GM21390 (cell line): ENCODE measurements around the gene EIF2D.
"Not testable (repeated sequence)": the region's sequence is repeated elsewhere in the genome, so short reads cannot be mapped to it uniquely, and the experiment has no call there.

Source experiments
- ATAC-seq: cut with Tn5 transposase; IDR thresholded peaks from one replicate; pipeline ENCODE4 v1.9.1; 2021; ENCODE audit not compliant: unreplicated experiment

Gene EIF2D, protein sequence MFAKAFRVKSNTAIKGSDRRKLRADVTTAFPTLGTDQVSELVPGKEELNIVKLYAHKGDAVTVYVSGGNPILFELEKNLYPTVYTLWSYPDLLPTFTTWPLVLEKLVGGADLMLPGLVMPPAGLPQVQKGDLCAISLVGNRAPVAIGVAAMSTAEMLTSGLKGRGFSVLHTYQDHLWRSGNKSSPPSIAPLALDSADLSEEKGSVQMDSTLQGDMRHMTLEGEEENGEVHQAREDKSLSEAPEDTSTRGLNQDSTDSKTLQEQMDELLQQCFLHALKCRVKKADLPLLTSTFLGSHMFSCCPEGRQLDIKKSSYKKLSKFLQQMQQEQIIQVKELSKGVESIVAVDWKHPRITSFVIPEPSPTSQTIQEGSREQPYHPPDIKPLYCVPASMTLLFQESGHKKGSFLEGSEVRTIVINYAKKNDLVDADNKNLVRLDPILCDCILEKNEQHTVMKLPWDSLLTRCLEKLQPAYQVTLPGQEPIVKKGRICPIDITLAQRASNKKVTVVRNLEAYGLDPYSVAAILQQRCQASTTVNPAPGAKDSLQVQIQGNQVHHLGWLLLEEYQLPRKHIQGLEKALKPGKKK

DNA sequence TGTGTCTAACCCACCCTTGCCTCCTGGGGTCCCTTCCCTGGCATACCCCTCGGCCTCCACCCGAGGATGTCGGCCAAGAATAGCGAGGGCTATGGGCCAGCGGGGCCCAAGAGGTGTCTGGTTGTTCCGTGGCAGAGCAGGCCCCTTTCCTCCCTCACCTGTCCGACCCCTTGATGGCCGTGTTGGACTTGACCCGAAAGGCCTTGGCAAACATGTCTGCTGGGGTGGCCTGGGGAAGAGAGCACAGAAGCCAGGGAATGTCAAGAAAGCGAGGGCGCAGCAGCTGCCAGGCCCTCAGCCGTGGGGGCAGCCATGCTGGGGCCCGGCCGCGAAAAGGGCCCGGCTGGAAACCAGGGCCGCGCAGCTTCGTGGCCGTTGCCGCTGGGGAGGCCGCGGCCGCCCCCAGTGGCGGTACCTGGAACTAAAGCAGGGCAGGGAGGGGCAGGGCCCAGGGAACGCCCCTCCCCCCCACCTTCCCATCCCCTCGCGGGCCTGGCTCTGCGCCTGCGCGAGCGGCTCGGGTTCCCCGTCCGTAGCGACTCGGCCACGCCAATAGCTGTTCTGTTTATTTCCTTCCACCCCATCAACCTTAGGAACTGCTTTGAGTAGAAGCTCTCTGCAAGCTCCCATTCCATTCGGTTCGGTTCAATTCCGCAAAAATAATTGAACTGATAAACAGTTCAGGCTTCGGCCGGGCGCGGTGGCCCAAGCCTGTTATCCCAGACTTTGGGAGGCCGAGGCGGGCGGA lies at the start of gene EIF2D:
TSS of gene EIF2D (minus strand) at position 337 of the 748 bp plus-strand sequence. CDS start at position 214, 123 bp downstream.
- peak; percentile 87 for ATAC-seq

DNA sequence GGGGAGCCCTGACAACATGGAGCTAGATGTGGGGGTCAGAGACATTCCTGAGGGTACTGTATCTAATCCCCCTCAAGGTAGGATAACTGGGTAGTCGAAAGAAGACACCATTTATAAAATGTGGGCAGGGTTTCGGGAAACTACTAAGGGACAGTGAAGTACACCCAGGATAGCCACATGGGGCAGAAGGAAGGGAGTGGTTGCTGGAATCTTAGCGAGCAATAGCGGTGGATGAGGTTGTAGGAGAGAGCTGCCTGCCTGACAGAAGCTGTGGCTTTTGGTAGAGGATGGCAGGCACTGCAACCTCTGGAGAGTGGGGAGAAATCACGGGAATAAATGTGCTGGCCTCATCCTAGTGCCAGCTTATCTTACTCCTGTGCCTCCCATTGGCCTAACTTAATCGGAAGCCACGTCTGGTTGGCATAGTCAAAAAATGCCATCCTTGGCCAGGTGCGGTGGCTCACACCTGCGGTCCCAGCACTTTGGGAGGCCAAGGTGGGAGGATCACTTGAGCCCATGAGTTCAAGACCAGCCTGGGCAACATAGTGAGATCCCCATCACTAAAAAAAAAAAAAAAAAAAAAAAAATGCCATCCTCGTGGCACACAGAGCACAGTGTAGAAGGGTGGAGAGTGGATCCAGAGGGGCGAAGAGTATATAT lies 49.0 kb upstream of the EIF2D start:
- no peak for ATAC-seq

DNA sequence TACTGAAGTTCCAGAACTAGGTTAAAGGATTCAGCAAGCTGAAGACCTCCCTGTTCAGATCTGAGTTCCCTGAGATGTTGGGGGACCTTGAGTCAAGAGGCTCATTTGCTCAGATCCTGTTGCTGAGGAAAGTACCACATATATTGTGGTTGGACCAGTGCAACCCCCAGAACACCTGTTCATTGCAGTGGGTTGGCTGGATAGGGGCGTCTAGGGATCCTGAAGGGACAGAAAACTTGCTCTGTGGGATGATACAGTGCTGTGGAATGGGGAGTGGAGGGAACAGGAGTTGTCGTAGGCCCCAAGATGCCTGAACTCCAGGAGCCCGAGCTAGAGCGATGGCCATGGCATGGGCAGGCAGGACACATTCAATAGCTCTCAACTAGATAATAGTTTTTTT lies 47.9 kb upstream of the EIF2D start:
- ATAC-seq: no peak

DNA sequence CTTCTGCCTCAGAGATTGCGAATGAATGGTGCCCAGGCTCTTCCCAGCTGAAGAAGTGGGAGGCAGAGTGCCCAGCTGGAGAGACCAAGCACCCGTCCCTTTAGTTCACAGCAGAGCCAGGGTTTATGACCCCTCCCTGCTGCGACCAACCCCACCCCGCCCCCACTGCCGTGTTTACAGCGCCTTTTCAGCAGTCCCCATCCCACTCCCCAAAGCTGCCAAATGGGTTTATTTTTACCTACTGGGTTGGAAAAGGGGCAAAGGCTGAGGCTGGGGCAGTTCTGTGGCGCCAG lies 46.7 kb upstream of the EIF2D start:
- ATAC-seq: no peak

DNA sequence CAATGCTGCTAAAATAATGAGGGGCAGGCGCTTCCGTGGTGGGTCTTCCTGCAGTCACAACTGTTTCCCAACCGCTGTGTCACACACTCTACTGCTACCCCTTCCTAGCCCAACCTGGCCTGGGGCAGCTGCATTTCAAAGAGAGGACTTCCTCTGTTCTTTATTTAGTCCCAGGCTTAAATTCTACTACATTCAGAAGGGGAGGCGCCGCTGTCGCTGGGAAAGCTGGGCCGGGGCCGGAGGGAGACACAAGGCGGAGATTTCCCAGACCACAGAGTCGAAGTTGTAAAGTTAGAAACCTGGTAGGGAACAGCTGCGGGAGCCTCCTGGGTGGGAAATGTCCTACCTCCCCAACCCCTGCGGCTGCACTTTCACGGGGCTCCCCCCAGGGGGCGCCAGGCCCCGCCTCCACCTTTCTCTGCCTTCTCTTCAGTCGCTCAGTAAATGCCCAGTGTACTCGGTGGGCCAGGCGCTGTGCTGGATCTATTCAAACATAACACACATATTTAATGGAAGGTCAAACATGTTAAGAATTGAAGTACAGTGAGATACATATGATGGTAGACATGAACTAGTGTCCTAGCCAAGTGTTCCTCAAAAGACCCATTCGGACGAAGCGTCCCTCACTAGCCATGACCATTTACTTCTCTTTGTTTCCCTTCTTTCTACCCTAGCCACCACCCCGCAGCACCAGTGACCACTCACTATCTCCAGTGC lies 46.2 kb upstream of the EIF2D start:
- ATAC-seq: no peak

DNA sequence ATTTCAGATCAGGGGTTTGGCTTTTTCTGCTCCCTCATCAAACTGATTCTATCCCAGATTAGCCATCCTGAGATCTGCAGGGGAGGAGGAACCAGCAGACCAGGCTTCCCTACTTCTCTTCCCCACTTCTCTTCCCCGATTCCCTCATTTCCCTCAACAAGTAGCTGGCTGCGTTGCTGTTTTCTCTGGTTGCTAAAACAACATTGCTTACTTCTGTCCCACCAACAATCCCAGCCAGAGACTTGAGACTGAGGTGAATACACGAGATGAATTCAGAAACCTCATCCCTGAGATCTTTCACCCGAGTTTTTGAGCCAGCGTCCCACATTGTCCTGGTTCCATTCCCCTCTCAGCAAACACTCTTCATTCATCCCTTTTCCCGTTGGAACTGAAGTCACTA lies 45.5 kb upstream of the EIF2D start:
- ATAC-seq: no peak

DNA sequence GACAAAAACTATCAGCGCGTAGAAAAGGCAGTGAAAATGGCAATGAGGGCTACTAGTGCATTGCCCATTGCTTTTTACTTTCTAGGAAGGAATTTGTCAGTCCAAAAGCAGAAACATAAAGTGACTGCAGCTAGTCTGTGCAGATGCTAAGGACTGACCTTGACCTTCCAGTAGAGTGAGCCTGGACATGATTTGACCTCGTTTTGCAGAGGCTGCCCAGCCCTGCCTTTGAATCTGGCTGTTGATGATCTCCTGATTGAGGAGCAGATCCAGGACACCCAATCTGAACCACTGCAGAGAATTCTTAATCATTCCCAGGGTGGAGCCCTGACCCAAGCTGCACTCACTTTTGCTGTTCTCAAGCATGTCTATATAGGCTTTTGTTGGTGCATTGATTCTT lies 44.7 kb upstream of the EIF2D start:
- no peak for ATAC-seq

DNA sequence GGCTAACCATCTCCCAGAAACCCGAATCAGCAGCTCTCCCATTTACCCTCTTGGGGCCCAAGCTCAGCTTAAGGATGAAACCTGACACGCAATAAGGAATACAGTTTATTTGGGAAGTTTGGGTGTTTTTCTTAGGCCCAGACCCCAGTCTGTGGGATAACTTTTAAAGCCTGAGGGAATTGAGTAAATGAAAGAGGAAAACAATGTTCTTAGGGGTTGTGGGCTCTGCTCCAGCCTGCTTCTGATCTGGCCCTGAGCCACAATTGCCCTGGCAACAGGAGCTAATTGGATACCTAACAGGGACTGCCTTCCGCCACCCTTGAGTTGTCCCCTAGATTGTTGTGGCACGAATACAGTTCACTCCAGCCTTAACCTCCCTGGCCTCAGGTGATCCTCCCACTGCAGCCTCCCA lies 43.2 kb upstream of the EIF2D start:
- ATAC-seq: no peak

DNA sequence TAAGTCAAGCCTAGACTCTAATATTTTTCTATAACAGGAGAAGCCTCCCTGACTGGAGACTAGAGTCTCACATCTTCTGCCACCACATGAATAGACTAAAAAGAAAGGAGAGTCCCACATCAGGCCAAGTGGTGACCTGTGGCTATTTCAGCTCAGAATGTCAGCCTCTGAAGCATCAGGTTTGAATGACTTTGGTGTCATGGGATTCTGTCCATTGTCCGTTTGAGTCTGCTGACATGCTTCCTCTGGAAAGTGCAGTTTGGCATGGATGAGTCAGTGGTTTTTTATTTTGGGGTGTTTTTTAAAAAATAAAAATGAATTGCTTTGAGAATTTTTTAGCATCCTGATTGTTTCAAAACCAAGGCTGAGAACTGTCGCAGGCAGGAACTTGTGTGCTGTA lies 42.6 kb upstream of the EIF2D start:
- ATAC-seq: no peak

DNA sequence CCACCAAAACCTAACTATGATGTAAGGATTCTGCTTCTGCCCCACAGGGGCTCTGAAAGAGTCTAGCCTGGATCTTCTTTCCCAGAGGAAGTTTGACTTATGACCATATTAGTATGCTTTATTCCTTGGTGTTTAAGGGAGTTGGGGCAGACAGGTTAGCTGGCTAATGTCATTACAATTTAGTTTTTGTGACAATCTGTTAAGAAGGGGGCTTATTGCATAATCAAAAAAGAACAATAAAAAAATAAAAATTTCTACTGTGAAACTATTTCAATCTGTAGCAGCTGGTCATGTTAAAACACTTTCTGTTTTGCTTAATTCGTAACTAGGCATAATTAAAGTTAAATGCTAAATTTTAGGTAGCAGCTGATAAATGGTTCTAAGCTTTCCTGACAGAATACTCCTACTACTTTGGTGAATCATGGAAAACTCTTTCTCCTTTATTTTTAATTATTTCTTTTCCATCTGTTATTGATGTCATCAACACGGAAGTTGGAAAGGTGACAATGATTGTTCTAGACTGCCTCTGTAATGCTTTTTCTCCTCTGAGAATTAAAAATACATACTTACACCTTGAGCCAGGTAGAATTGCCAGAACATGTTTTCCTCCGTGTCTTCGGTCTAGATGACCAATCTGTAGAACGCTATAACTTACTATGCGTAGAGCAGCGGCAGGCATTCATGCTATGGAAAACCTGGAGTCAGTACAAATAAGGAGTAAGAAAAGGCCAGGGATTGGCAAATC lies 41.6 kb upstream of the EIF2D start:
- ATAC-seq: no peak

DNA sequence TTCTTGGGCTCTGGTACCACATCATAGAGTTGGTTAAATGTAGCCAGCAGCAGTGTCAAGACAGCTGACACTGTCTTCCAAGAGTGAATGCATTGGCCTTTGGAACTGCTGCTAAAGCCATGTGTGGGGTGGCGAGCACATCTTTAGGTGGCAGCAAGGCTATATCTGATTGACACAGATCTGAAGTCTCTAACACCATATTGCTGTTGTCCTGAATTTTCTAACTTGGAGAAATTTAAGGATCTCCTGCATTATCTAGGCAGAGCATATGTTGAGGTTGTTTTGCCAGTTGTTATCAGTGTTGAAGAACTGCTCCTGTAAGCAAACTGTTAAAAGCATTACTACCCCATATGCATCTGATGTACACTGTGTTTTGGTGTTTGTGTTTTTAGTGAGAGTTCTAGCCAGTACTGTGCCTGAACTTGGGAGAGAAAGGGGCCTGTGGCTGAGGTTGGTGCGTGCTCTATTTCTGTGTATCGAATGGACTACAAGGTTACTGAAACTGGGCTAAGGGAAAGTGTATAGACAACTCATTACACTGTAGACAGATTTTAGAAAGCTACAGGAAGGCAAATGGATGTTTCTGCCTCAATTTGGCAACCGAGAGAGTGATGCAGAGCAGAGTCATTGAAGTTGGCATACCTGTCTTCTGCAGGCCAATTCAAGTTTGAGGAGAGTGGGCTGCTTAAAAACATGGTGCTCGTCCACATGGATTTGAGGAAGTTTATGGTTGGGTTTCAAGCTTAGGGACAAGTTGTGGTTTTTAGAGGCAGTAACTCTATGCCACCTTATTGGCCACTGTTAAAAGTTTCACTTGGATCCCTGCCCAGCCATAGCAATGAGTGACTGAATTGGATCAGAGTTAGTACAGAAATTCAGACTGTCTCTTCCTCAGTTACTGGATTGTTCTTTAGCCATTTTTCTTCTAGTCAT lies 40.0 kb upstream of the EIF2D start:
- ATAC-seq: no peak

DNA sequence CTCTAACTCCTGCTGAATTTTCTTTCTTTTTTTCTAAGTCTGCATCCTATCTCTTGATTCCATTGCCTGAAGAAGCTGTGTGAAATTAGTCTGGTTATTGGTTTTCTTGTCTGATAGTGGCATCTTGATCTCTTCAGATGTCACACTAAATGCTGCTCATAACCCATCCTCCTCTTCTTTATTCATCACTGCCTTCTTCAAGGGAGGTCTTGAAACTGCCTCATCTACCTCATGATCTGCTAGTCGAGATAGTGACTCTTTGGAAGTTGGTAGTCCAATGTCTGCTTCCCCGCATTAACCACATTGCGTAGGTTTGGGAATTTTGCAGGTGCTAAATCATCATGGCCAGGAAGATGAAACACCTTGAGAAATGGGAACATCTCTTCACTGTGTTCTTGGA lies 38.7 kb upstream of the EIF2D start:
- no peak for ATAC-seq

DNA sequence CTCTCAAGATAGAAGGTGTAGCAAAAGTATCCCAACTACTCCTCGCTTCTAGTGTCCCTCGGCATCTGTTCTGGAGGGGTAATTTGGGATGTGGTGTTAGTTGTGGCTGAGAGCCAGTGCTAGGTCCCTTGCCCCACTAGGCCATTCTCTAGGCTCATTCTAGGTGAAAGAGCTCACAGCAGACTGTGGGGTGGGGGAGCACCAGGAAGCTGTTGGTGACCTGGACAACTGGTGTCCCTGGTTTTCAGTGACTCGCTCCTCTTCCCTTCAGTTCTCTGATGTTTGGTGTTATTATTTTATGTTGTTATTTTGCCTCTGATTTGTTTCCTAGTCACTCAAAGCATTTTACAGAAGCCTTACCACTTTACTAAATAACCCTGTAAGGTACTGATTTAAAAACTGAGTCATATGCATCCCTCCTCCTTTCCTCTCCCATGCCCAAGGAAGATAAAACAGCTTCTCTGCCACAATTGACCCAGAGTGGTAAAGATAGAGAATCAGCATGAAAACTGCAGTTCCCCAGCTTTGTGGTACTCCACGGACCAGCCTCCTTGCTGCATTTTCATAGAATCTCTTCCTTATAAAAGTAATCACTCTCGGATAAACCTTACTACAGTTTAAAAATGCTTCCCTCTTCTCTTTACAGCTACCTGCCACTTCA lies 37.1 kb upstream of the EIF2D start:
- ATAC-seq: no peak

DNA sequence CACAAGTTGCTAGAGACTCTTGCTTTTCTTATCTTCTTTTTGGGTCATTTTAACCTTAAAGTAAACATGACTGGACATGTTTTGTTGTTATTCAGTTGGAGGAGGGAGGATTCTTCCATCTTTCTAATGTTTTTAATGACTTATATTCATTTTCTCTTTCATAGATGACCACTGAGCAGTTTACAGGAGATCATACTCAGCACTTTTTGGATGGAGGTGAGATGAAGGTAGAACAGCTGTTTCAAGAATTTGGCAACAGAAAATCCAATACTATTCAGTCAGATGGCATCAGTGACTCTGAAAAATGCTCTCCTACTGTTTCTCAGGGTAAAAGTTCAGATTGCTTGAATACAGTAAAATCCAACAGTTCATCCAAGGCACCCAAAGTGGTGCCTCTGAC lies 35.0 kb upstream of the EIF2D start:
- ATAC-seq: no peak

DNA sequence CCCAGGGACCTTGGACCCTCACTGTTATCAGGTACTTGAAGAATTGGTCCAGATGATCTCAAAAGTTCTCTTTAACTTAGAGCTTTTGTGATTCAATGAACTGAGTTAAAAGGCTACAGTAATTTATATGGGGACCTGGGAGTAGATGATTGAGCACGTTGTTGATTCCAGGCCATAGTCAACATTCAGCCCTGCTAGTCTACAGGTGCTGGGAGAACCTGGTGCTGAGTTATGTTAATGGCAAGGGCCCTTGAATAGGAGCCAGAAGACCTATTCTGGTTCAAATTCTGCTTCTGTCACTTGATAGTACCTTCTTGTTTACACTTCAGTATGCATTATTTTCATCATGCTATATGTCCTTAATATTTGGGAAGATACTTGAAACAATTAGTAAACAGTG lies 34.2 kb upstream of the EIF2D start:
- ATAC-seq: no peak

DNA sequence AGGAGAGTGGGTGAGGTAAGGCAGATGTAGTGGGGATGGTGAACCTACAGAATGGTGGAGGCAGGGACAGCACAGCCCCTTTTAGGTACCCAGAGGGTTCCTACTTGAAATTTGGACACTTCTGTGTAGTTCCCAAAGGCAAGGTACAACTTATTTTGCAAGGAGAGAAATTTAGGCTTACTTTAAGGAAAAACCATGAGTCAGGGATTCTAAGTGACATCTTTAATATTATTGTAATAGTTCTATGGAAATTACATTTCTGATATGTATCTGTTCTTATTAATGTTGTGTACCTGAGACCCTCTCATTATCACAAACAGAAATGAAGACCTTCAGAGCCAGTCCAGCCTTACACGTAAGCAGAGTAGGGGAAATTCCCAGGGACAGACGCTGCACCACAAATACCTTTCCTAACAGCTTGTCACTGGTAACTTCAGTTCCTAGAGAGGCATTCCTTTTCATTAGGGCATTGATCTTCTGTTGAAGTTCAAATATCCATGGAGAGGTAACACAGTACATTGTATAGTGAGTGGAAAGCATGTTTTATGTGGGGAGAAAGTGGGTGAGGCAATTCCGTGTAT lies 30.9 kb upstream of the EIF2D start:
- no peak for ATAC-seq

DNA sequence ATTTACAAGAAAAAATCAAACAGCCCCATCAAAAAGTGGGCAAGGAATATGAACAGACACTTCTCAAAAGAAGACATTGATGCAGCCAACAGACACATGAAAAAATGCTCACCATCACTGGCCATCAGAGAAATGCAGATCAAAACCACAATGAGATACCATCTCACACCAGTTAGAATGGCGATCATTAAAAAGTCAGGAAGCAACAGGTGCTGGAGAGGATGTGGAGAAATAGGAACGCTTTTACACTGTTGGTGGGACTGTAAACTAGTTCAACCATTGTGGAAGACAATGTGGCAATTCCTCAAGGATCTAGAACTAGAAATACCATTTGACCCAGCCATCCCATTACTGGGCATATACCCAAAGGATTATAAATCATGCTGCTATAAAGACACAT lies 29.8 kb upstream of the EIF2D start:
- not testable (repeated sequence) for ATAC-seq

DNA sequence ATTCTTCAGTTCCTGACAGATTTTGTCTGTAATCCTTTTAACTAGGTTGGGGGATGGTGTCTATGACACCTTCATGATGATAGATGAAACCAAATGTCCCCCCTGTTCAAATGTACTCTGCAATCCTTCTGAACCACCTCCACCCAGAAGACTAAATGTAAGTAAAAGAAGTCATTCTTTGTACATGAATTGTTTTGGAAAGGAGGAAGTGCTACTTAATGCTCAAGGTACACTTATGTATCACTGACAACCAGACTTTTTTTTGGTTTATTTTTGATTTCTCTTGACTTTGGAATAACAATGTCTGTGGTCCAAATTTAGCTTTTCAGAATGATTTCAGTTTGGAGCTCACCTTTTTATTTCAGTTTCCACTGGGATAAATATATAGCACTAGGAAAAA lies 25.3 kb upstream of the EIF2D start:
- ATAC-seq: no peak
